NCI-H1092 treated with DMSO at 0.1 percent for 48 hours (cell line): ENCODE results near the gene IL16.
"Not testable (repeated sequence)": the region's sequence is repeated elsewhere in the genome, so short reads cannot be mapped to it uniquely, and the experiment has no call there.

Experiments used
- DNase-seq: peaks from one replicate; lab custom pipeline; 2025; lab: John Stamatoyannopoulos, UW

Gene IL16

DNA sequence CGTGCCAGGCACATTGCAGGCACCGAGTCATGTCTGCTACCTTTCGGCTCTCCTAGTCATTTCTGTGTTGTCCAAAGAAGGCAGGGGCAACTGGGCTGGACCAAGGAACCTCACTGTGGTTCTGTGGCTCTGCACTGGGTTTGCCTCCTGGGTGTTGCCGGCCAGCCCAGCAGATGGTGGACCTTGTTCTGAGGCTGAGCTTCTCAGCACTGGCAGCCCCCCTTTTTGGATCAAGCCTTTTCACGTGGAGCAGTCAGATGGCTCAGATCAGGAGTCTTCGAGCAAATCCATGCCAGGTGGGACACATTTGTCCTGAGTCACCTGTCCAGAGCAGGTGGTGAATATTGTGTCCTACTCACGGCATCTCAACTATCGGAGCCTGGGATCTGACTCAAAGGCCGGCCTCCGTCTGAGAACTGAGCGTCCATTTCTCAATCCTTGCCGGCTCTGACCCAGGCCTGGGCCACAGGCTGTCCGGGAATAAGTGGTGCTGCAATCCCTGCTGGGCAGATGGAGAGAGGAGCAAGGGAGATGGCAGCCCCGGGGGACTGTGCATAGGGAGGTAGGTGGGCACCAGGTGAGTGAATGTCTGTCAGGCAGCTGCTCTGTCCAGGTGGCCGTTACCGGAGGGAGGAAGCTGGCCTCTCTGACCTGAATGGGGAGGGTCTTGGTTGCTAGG is at the start of gene IL16:
Gene IL16, plus strand, starts transcription at position 304 of the 679 bp plus-strand sequence. CDS start 28,521 bp downstream, outside the sequence.
- DNase-seq: no peak

DNA sequence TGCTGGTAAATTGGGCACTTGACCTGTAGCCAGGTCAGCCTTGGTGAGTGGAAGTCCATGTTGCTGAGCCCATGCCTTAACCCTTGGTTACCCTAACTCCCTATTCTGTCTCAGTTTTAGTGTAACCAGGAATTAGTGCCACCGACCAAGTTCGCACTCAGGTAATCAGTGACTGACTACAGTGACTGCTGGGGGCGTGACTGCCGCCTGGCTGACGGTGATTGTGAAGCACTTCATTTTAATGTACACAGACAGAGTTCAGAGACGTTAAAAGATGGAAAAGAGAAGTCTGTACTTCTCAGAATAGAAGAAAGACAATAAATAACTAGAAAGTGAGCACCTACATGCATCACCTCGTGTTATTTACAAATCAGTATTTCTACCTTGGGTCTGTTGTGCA is 45.3 kb upstream of the IL16 start:
- no peak for DNase-seq

DNA sequence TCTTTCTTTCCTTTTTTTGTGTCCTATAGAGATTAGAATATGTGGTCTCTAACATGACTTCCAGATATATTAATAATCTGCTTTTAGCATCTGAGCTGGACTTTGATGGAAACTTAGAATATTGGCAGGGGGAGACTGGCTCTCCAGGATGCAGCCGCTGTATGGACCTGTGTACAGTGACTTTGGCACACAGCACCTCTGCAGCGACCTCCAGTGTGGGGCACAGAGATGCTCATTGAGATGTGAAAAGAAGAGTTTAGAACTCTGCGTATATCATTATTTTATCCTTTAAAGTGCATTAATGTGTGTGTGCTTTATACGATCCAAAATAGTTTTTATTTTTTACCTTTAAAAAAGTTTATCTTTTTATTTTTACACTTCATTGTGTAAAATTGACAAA is 44.3 kb upstream of the IL16 start:
- DNase-seq: no peak

DNA sequence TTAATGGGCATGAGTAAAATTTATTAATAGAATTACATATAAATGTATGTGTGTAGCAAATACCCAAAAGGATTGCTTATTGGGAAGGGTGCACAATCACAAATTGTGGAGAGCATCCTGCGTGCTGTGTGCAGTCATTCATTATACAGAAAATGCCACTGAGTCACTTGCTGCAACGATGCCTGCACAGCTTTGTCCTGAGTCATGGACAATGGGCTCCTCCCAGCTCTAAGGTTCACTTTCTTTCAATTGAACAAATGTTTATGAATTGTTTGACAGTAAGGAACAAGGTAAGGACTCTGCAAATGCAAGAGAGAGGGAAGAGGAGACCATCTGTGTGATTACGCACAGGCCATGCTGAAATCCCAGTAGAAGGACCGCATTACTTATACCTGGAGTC is 43.9 kb upstream of the IL16 start:
- no peak for DNase-seq

DNA sequence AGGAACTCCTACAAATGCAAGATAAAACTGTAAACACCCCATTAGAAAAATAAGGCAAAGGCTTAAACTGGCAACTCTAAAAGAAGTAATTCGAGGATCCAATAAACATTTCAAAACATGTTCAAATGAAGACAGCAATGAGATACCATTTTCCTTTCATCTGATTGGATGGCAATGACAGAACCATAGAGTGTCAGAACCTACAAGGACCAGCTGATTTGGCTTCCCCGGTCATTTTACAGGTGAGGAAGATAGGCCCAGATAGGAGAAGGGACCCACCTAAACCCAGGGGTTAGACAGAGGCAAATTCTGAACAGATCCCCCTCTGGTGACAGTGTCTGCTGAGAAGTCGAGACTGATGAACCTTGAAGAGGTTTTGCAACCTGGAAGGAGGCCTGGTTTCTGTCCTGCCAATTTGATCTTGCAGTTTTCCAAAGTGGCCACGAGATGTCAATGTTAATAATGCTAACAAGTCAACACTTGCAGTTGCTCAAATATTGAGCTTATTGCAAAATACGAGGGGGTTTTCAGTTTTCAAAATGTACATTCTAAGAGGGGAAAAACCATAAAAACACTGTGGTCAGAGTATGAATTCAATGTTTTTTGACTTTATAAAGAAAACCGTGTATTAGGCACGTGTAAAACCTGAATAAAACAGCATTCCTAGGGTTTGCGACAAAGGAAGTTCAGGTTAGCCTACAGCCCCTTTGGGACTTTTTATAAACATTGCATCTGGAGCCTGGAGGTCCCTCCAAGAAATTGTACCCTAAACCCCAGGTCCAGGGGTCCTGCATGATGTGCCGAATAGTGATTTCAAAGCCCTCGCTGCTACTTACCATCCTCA is 41.1 kb upstream of the IL16 start:
- peak; percentile 7 for DNase-seq

DNA sequence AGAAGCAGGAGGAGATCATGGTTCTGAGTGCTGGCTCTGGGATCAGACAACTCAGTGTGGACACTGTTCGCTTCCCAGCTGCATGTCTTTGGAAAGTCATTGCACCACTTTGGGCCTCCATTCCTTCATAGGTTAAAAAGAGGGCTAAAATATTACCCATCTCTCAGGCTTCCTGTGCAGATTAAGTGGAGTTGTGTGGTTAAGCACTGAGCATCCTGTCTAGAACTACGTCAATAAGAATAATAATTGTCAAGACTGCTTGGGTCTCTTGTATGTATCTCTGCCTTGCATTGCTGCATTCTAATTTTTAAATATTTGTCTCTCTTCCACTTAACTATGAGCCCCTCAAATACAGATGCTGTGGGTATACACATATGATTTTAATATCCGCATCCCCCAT is 40.4 kb upstream of the IL16 start:
- no peak for DNase-seq

DNA sequence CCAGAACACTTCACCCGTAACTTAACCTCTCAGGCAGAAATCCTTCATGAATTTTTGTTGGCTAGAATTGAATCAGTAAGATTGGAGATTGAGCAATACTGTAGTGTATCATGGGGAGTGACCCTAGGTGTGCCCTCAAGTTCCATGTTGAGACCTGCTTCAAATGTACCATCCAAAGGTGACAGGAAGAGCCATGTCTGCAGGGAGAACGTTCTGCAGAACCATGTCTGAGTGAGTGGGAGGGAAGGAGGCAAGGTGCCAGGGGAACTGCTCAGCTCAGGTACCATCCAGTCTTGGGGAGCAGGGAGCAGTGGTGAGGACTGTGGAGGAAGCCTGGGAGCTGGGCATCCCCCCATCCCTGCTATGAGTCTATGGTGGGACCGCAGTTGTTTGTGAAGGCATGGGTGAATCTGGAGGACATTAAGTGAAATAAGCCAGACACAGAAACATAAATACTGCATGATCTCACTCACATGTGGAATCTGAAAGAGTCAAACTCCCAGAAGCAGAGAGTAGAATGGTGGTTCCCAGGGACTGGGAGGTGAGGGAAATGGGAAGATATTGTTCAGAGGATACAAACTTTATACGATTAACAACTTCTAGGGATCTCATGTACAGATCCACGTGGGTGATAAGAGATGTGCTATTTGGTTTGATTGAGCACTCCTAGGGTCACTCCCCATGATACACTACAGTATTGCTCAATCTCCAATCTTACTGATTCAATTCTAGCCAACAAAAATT is 39.3 kb upstream of the IL16 start:
- DNase-seq: no peak

DNA sequence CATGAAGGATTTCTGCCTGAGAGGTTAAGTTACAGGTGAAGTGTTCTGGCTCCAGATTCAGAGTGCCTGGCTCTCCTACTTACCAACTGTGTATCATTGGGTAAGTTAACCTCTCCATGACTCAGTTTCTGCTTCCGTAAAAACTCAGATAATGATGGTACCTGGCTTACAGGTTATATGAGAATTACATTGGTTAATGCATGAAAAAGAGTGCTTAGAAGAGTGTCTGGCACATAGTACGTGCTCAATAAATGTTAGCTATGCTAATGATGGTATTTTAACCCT is 38.8 kb upstream of the IL16 start:
- no peak for DNase-seq

DNA sequence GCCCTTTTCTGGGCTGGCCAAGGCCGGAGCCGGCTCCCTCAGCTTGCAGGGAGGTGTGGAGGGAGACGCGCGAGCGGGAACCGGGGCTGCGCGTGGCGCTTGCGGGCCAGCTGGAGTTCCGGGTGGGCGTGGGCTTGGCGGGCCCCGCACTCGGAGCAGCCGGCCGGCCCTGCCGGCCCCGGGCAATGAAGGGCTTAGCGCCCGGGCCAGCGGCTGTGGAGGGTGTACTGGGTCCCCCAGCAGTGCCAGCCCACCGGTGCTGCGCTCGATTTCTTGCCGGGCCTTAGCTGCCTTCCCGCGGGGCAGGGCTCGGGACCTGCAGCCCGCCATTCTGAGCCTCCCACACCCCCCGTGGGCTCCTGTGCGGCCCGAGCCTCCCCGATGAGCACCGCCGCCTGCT is 38.1 kb upstream of the IL16 start:
- DNase-seq: not testable (repeated sequence)

DNA sequence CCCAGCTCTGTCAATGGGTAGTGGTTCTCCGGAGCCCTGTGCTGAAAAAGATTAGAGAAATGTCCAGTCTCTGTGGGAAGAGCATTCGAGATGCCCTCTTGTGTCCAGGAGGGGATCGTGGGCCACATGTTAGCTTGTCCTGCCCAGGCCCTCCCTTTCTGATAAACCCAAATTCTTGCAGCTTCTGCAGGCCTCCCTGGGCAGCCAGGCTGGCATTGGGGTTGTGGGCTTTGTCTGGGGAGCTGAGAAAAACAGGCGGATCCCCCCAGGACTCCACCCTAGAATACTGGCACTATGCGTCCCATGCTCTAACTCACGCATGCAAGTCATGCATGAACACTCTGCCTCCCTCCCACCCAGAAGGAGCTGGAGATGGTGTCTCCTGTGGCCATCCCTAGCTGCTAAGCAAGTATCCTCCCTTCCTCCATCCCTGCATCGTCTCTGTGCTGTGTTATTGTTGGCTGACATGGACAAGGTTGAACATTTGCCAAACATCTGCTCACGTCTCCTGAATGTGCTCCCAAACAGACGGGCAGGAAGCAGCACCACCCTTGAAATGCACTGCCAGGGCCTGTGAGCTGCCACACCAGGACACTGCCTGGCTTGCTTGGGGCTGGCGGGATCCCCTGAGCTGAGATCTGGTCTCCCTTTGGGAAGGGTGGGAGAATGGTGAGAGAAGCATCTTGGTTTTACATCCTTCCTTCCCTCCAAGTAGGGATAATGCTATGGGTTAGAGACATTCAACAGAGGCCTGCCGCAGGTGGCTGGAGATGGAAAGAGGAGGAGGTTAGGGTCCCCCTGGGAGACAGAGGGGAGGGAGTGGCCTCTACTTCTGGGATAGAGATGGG is 36.1 kb upstream of the IL16 start:
- peak; percentile 39 for DNase-seq

DNA sequence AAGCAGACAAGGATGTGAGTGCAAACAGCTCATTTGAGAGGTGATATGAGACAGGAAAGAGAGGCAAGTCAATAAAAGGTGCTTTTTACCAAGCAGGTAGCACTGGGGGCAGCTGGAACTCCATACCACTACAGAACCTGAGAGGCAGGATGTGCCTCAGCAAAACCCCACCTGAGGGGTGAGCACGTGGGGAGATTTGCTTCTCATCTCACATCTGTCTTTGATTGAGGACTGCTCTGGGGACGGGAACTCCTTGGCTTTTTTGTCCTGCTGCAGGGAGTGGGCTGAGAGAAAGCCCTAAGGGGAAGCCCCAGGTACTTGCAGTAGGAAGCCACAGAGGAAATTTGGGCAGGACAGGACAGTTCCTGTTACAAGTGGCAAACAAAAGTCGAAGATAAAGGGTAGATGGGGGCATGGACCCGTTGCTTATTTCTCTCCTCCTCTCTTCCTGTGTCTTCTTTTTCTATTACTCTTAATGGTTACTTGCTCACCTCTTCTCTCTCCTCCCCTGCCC is 35.5 kb upstream of the IL16 start:
- DNase-seq: no peak

DNA sequence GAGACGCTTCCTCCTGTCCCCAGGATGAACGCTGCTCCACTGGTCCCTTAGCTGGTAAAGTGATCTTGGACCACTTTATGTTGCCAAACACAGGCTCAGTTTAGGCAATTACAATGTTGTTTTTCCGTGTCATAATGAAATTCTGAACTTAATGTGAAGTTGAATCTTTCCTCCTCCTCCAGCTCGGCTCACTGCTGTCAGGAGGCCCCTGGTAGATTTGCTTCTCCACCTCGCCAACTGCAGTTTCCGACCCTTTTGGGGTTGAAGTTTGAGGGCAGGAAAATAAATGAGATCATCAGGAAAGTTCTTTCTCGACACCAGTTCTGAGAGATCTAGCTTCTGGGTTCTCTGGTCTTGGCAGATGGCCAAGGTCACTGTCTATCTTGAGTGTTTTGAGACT is 34.8 kb upstream of the IL16 start:
- no peak for DNase-seq

DNA sequence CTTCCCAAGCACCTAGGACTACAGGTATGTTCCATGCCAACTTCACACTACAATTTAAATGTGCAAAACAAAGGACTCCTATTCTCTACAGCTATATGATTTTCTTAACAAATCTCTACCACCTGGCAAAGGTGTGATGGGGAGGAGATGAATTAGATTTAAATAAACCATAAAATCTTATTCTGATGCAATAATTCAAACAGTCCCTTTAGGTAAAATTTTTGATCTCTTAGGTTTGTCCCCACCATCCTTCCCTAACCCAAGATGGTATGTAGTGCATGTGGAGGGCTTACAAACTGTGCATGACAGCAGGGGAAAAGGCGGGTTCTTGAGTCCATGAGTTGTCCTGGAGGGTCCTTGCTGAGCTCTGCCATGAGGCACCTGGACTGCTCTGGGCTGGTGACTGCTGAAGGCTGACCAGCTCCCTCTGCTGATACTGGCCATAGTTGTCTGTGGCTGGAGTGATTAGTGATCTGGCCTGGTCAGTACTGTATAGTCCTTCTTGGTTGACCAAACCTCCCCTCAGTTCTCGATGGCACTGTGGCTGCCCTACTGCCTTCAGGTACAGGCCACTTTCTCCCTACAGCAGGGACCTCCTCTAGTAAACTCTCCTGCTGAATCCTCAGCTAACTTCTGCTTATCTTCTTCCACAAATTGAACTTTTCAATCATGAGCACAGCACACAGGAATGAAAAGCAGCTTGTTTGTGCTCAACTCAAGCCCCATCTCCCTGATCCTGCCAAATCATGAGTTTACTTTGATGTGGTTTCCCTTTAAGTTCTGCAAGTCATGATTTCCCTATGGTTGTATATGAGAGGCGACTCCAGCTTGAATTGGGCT is 32.5 kb upstream of the IL16 start:
- DNase-seq: no peak

DNA sequence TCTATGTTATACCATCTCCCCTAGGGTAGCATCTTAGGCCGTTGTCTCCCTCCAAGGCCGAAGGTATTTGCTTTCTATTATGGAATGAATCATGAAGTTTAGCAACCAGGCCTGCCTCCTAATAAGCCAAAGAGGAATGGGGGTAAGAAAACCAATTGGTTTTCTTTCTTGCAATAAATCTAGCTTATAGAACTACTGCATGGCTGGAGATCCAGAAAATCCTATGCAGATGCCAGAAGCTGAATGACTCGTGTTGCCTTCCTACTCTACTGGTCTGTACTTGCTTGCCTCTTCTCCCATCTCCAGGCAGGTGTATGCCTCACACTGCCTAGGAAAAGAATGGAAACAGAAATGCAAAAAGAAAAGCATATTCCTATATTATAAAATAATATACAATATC is 31.1 kb upstream of the IL16 start:
- no peak for DNase-seq

DNA sequence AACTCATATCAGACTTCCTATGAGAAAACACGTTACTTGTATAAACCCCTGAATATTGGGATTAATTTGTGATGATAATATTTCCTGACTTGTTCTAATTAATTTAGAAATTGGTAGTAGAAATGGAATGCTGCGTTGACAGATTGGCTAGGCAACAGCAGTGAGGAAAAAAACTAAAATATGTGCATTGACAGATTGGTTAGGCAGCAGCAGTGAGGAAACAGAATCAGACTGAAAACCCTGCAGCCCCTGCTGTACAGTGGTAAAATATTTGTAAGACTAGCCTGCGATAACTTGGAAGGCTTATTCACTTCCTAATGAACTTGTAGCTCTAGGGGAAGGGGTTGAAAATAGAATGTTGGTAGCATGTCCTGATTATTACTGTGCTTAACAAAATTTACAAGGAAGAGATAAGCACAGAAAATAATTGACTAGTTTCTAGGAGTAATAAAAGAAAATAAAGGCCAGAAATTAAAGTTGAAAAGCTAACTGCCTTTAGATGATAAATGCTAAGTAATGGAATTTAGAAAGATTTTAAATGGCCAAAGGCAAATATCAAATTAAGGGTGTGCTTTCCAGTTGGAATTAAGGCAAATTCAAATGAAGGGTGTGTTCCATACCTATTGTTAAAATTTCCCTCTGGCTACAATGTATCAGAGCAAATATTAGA is 29.9 kb upstream of the IL16 start:
- DNase-seq: no peak

DNA sequence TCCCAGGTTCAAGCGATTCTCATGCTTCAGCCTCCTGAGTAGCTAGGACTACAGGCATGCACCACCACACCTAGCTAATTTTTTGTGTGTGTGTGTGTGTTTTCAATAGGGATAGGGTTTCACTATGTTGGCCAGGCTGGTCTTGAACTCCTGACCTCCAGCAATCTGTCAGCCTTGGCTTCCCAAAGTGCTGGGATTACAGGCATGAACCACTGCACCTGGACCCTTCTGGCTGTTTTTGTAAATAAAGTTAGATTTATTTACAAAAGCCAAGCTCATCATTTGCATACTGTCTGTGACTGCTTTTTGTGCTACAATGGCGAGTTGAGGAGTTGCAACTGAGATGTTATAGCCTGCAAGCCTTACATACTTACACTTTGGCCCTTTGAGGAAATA is 28.6 kb upstream of the IL16 start:
- no peak for DNase-seq

DNA sequence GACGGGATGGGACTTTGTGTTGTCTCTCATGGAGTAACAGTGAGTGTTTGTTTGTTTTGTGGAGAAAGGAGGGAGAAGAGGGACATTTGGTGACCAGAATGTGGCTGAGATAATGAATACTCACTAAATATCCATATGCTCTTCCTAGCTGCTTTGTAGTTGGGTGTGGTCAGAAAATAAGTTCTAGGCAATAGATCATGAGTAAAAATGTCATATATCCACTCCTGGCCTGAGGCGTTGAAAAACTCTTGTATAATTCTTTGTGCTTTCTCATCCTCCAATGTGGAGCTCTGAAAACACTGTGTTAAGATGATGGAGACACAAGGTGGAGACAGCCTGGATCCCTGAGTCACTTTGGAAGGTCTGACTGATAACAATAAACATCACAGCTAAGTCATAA is 28.0 kb upstream of the IL16 start:
- no peak for DNase-seq

DNA sequence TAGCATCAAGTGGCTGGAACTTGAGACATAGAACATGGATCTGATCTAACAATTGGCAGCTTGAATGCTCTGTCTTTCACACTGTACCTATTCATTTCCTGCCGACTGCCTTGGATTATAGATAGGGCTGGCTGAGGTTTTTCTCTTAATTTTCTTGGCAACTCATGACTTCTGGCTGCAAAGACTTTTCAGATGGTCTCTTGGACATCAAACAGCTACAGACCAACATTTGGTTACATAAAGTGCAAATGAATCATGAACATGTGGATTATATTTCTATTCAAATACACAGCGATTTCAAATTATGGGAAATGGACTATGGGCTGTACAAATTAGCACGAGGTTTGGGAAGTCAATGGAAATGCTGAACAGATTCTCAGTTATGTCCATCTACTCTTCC is 26.2 kb upstream of the IL16 start:
- no peak for DNase-seq

DNA sequence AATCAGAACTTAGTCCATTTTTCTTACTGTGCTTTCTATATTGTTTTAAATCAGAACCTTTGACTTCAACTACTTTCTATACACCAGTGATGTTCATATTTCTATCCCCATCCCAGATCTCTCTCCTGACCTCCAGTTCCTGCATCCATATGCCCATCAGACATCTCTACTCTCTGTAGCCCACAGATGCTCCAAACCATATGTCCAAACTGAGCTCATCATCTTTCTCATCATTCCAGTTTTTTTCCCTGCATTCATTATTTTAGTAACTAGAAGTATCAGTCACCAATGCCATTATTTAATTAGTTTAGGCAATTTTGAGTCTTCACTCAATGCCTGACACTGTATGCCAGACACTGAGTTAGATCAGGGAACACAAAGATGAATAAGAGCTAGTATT is 25.4 kb upstream of the IL16 start:
- no peak for DNase-seq

DNA sequence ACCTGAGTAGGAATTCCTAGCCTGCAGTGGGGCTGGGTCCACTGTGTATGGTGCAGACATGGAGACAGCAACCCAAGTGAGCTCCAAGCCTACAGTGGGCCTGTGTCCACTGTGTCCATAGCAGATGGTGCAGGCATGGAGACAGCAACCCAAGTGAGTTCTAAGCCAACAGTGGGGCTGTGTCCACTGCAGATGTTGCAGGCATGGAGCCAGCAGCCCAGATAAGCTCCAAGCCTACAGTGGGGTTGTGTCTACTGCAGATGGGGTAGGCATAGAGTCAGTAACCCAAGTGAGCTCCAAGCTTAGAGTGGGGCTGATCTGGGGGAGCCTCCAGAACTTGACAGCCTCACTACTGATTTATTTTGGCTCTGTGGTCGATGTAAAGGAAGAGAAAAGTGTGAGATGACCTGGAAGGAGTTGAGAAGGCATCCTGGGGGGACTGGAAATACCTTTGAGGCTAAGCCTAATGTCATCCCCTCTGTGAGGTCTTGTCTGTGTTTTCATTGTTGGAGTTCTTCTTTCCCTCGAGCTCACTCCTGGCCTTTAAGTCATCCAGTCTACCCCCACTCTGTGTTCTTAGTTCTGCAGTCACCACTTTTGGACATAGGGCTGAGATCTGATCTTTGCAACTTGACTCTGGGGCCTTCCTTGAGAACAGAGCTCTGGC is 22.4 kb upstream of the IL16 start:
- no peak for DNase-seq
